Measurements from ENCODE around the gene PPP2R3C. TPM values are rescaled to one million over a fixed set of nuclear protein-coding genes. Genes with fewer than 3 reads are reported as not detected.

PPP2R3C gene
- total and polyA plus RNA-seq, 2 of the 13 experiments (the other 11 are each of a cell fraction or from before 2014, with no cell fraction given): 63.4 to 102 TPM

DNA sequence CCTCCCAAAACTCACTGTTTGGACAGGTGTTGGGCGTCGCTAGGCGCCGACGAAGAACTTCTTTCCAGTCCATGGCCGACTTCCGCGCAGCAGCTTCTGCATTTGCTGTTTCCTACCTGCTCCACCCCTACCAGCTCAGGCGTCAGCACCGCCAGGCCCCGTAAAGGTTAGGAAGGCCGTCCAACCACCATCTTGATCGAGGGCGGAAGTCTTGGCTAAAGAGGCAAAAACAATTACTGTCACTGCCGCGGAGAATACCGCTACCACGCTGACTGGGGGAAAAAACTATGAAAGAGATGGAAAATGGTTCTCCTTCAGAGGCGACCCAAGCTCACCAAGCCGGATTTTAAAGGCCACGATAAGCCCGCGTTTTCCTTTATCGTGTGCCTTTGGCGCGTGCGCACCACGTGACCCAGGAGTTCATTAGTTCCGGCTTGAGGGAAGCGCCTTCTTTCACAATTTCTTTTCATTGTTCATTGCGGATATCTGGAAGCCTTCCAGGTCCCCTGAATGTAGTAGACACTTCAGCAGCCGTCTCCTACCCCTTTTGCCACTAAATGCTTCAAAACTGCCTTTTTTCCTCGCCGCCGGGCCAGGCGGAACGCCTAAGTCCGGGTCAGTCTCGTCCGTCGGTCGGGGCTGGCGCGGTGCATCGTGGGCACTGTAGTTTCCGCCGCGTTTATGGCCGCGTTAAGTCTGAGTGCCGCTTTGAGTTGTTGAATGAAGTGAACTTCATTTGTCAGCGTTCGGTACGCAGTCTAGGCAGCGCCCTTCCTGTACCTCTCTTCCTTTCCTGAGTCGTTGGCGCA lies at the start of gene PPP2R3C, which contains the start of gene PRORP (continued):
- TF ChIP-seq, protein P1, sequence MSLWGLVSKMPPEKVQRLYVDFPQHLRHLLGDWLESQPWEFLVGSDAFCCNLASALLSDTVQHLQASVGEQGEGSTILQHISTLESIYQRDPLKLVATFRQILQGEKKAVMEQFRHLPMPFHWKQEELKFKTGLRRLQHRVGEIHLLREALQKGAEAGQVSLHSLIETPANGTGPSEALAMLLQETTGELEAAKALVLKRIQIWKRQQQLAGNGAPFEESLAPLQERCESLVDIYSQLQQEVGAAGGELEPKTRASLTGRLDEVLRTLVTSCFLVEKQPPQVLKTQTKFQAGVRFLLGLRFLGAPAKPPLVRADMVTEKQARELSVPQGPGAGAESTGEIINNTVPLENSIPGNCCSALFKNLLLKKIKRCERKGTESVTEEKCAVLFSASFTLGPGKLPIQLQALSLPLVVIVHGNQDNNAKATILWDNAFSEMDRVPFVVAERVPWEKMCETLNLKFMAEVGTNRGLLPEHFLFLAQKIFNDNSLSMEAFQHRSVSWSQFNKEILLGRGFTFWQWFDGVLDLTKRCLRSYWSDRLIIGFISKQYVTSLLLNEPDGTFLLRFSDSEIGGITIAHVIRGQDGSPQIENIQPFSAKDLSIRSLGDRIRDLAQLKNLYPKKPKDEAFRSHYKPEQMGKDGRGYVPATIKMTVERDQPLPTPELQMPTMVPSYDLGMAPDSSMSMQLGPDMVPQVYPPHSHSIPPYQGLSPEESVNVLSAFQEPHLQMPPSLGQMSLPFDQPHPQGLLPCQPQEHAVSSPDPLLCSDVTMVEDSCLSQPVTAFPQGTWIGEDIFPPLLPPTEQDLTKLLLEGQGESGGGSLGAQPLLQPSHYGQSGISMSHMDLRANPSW (CRISPR knock-in tag; IDR thresholded peaks at IDR 0.05; ENCODE audit: borderline replicate concordance): no peak; the same call in 1 of the 2 replicates
- TF ChIP-seq, protein P2, sequence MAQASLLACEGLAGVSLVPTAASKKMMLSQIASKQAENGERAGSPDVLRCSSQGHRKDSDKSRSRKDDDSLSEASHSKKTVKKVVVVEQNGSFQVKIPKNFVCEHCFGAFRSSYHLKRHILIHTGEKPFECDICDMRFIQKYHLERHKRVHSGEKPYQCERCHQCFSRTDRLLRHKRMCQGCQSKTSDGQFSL (CRISPR knock-in tag; IDR thresholded peaks at IDR 0.05): peak; percentile 86
- TF ChIP-seq HNF4A (CRISPR knock-in tag; IDR thresholded peaks at IDR 0.05) (peak; percentile 52), NFATC3 (CRISPR knock-in tag; IDR thresholded peaks at IDR 0.05) (no peak; the same call in 1 of the 2 replicates), RBAK (CRISPR knock-in tag; IDR thresholded peaks at IDR 0.05) (no peak; the same call in 1 of the 2 replicates), POLR2G (IDR thresholded peaks at IDR 0.05; ENCODE audit: low read depth, low read length) (peak; percentile 85), ZNF775 (CRISPR knock-in tag; IDR thresholded peaks at IDR 0.05; ENCODE audit: borderline replicate concordance) (0 out of 2 replicates have a peak, but pooled peaks have one; percentile 97), RNF2 (conservative IDR thresholded peaks at IDR 0.05; ENCODE audit: low read depth) (peak; percentile 100), HMG20A (CRISPR knock-in tag; IDR thresholded peaks at IDR 0.05; ENCODE audit: borderline replicate concordance) (peak; percentile 56; the same call in 1 of the 2 replicates), KDM6A (CRISPR knock-in tag; IDR thresholded peaks at IDR 0.05; ENCODE audit: low read depth) (peak; percentile 58; the same call in 1 of the 2 replicates)
- TF ChIP-seq, protein P3, sequence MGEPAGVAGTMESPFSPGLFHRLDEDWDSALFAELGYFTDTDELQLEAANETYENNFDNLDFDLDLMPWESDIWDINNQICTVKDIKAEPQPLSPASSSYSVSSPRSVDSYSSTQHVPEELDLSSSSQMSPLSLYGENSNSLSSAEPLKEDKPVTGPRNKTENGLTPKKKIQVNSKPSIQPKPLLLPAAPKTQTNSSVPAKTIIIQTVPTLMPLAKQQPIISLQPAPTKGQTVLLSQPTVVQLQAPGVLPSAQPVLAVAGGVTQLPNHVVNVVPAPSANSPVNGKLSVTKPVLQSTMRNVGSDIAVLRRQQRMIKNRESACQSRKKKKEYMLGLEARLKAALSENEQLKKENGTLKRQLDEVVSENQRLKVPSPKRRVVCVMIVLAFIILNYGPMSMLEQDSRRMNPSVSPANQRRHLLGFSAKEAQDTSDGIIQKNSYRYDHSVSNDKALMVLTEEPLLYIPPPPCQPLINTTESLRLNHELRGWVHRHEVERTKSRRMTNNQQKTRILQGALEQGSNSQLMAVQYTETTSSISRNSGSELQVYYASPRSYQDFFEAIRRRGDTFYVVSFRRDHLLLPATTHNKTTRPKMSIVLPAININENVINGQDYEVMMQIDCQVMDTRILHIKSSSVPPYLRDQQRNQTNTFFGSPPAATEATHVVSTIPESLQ (CRISPR knock-in tag; conservative IDR thresholded peaks at IDR 0.05): no peak; the same call in 1 of the 2 replicates
- TF ChIP-seq, protein P4, sequence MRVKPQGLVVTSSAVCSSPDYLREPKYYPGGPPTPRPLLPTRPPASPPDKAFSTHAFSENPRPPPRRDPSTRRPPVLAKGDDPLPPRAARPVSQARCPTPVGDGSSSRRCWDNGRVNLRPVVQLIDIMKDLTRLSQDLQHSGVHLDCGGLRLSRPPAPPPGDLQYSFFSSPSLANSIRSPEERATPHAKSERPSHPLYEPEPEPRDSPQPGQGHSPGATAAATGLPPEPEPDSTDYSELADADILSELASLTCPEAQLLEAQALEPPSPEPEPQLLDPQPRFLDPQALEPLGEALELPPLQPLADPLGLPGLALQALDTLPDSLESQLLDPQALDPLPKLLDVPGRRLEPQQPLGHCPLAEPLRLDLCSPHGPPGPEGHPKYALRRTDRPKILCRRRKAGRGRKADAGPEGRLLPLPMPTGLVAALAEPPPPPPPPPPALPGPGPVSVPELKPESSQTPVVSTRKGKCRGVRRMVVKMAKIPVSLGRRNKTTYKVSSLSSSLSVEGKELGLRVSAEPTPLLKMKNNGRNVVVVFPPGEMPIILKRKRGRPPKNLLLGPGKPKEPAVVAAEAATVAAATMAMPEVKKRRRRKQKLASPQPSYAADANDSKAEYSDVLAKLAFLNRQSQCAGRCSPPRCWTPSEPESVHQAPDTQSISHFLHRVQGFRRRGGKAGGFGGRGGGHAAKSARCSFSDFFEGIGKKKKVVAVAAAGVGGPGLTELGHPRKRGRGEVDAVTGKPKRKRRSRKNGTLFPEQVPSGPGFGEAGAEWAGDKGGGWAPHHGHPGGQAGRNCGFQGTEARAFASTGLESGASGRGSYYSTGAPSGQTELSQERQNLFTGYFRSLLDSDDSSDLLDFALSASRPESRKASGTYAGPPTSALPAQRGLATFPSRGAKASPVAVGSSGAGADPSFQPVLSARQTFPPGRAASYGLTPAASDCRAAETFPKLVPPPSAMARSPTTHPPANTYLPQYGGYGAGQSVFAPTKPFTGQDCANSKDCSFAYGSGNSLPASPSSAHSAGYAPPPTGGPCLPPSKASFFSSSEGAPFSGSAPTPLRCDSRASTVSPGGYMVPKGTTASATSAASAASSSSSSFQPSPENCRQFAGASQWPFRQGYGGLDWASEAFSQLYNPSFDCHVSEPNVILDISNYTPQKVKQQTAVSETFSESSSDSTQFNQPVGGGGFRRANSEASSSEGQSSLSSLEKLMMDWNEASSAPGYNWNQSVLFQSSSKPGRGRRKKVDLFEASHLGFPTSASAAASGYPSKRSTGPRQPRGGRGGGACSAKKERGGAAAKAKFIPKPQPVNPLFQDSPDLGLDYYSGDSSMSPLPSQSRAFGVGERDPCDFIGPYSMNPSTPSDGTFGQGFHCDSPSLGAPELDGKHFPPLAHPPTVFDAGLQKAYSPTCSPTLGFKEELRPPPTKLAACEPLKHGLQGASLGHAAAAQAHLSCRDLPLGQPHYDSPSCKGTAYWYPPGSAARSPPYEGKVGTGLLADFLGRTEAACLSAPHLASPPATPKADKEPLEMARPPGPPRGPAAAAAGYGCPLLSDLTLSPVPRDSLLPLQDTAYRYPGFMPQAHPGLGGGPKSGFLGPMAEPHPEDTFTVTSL (CRISPR knock-in tag; IDR thresholded peaks at IDR 0.05; ENCODE audit: borderline replicate concordance): no peak
- TF ChIP-seq, protein P5, sequence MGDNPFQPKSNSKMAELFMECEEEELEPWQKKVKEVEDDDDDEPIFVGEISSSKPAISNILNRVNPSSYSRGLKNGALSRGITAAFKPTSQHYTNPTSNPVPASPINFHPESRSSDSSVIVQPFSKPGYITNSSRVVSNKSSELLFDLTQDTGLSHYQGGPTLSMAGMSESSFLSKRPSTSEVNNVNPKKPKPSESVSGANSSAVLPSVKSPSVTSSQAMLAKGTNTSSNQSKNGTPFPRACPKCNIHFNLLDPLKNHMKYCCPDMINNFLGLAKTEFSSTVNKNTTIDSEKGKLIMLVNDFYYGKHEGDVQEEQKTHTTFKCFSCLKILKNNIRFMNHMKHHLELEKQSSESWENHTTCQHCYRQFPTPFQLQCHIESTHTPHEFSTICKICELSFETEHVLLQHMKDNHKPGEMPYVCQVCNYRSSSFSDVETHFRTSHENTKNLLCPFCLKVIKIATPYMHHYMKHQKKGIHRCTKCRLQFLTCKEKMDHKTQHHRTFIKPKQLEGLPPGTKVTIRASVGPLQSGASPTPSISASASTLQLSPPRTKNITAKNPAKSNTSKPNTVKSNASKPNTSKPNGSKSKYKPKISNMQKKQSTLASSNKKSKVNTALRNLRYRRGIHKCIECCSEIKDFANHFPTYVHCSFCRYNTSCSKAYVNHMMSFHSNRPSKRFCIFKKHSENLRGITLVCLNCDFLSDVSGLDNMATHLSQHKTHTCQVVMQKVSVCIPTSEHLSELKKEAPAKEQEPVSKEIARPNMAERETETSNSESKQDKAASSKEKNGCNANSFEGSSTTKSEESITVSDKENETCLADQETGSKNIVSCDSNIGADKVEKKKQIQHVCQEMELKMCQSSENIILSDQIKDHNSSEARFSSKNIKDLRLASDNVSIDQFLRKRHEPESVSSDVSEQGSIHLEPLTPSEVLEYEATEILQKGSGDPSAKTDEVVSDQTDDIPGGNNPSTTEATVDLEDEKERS (CRISPR knock-in tag; IDR thresholded peaks at IDR 0.05): peak; percentile 98
